Superior temporal gyrus (tissue), 1 donor: ENCODE results near the gene TUBA3C.

Experiments
- DNase-seq: peaks from one replicate; pipeline ENCODE4 v3.0.0-alpha.2; 2016; ENCODE audit errors: extremely low spot score

TUBA3C gene

DNA sequence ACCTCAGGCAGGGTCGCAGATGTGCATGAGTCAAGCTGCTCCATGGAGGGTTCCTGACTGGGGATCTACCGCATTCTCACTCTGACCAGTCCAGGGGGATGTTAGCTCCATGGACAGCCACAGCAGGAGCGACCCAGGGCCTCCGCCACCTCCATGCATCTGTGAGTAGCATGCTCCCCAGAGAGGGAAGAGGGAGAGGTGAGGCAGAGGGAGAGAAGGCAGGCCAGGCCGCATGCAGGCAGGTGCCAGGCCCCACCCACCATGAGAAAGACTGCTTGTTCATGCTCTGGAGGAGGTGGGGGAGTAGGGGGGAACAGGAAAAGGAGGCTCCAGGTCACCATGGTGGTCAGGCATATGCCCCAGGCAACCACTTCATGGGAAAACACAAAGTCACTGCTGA is 20.3 kb downstream of the TUBA3C start:
- no peak for DNase-seq

DNA sequence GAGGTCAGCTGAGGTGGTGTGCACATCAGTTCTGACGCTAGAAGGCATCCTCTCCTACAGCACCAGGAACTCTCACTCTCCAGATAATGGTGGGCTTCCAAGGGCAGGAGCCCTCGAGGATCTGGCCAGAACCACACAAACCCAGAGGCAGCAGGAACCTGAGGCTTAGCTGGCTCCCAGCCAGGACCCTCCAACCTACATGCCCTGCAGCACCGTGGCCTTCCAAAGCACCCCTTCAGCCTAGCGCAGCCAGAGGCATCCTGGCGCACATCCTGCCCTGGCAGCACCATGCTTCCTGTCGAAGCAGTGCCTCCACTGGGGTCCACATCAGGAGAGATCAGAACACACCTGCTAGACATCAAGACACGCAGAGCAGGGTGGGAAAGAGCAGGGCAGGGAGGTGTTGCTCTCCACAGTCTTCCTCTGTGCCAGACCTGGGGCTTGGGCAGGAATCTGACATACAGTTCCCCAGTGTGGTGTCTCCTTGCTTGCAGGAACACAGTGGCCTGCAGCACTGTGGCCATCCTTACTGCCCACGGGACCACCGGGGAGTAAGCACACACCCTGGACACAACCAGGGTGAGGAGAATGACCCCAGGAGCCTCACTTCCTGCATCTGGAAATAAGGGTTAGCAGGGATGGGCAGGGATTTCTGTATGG is 21.7 kb downstream of the TUBA3C start:
- no peak for DNase-seq

DNA sequence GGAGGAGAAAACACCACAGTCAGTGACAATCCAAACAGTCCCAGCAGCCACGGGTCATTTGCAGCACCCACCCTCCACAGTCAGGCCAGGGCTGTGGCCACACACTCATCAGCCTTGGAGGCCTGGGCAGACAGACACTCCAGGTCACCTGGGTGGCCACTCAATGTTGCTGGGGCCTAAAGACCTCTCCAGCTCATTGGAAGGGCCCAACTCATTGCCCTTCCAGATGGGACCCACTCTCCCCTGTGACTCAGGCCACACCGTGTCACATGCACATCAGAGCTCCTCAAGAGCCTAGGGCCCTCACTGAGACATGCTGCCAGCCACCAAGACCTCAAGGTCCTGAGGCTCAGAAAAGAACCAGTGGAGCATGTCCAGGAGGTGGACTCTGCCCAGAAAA is 22.4 kb downstream of the TUBA3C start:
- no peak for DNase-seq

DNA sequence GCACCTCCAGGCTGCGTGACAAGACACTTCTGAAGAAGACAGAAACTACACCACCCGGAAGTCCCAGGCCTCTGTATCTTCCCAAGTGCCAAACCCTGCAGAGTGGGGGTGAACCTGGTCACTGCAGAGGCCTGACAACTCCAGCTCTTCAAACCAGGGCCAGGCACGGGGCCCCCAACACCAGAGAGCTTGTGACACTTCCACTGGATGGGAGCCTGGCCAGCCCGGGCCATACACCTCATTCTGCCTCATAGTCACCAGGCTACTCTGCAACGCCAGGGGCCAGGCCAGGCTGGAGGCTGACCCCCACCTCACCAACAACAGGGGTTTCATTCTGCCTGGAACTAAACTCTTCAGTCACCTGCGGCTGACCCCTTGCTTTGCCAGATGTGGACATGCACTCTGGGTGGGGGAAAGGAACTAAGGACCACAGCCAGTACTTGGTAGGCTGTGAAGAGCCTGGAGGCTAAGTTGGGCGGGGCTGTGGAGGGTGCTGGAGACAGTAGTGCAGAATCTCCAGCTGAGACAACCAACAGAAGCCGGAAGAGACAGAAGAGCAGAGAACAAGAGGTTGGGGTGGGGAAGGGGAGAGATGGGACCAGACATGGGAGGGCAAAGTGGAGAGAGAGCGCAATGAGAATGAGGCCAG is 23.0 kb downstream of the TUBA3C start:
- no peak for DNase-seq

DNA sequence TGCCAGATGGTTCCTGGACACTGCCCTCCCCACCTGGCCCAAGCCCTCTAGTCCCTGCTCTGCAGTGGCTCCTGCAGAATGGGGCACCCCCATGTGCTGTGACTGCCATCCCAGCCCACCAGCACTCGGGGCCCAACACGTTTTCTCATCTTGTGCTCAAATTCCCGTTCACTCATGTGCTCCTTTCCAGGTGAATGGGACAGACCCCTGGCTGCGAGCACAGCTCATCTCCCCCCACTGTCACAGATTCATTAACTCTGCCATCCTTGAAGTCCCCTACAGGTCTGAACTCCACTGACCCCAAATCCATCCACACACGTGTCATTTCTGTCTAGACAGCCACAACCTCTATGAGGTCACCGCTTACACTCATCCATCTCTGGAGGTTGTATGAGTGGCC is 23.6 kb downstream of the TUBA3C start:
- DNase-seq, result no peak

DNA sequence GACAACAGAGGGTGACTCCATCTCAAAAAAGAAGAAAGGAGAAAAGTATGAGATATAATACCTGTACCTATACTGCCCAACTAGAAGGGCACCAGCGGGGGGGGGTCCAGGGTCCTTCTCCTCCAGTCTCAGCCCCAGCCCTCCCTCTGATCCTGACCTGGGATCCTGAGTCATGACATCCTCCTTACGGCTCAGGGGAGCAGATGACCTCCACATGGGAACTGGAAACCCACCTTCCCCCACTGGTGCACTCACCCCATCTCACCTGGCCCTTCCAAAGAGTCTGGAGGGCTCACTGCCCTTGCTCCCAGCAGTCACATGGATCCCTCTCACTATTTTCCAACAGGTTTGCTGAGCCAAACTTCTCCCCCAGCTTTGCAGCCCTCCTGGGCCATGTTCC is 24.2 kb downstream of the TUBA3C start:
- DNase-seq, result no peak

DNA sequence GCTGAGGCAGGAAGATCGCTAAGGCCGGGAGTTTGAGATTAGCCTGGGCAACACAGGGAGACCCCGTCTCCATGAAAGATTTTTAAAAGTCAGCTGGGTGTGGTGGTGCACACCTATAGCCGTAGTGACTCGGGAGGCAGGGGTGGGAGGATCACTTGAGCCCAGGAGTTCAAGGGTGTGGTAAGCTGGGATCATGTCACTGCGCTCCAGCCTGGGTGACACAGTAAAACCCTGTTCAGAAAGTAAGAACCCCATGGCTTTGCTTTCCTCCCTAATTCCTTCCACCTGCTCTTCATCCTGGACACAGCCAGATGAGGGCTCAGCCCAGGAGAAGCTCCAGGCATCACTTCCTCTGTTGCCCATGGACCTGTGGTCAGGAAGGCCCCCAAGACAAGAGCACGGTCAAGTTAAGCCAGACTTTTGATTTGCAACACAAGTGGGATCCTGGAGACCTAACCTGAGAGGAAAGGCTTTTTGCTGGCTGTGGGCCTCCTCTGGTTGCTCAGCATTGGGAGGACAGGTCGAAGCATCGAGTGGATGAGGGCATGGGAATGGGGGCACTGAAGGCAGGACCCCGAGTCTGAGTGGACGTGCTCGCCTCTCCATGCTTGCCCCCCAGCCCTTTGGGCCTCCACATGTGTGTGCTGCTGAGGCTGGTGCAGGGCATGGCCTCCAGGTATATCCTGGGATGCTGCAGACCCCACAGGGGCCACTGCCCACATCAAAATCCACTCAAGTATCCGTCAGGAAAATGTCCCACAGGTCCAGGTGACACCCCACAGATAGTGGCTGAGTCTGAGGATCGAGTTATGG is 25.4 kb downstream of the TUBA3C start:
- DNase-seq, result no peak

DNA sequence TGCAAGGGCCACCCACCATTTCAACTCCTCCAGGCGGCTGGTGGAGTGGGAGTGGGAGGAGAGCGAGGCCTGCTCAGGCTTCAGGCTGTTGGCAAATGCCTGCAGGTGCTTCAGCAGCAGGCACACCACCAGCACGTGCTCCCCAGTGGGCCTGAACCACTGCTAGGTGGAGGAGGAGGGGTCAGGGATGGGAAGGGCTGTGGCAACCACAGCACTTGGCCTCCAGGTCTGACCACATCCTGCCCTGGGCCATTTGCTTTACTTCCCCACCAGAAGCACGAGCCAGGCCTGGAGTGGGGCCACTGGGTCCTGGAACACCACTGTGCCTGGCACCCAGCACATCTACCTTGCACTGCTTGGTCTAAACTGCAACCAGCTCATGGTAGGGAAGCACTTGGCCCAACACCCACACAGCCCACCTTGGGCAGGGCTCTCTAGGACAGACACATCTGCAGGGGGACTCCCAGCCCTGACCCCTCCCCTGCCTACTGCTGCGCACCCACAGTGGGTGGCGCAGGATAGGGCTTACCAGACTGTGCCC is 26.2 kb downstream of the TUBA3C start:
- DNase-seq, result no peak

DNA sequence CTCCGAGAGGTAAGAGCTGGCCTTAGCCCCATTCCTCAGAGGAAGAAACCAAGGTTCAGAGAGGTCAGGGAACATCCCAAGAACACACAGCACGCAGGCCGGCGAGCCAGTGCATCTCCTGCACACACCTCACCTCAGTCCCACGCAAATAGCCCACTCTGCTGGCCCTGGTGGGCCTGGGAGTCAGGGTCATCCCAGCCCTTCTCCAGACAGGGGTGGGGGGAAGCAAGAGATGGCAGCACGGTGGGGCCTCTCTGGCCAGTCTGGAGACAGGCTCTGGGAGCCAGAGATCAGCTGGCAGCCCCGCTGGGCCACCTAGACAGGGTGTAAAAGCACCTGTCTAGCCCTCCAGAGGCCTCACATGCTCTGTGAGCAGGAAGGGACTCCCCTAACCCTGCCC is 26.8 kb downstream of the TUBA3C start:
- no peak for DNase-seq

DNA sequence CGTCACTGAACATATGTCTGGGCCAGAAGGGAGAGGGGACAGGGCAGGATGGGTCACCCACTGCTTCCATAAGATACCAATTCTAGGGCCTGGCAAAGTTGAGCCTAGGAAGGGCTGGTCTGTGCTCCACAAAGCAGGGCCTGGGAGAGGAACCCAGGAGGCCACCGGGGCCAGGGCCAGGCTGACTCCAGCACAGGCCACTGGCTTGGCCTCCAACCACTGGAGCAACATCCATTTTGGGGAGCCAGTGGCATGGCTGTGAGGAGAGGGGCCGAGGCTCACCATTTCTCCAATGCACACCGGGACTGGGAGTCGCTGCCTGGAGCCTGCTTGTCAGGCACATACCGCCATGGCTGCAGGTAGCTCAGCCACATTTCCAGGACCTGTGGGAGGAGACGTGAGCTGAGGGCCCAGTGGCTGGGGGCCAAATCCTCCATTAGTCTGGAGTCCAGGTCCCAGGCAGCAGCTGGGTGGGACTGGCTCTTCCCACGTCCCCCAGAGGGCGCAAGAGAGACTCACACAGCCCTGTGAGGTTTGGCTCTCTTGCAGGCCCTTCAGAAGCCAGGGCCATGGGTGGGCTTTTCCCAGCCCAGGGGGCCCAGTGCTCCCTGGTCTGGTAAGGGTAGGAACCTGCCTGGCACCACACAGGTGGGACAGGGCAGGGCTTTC is 27.7 kb downstream of the TUBA3C start:
- no peak for DNase-seq

DNA sequence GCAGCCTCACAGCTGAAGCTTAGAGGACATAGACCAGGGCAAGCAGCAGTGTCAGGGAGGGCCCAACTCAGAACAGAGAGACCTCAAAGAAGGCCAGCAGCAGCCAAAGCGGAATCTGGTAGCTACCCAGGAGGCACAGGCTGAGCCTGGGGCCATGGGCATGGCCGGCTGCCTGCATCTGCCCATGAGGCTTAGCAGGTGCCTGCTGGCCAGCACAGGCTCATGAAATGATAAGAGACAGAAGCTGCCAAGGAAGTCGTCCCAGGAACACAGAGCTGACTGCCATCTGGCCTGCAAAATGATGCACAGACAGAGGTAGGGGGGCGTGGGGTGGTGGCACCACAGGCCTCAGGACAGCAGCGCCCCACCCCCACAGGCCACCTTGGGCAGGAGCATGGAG is 29.2 kb downstream of the TUBA3C start:
- DNase-seq, result no peak

DNA sequence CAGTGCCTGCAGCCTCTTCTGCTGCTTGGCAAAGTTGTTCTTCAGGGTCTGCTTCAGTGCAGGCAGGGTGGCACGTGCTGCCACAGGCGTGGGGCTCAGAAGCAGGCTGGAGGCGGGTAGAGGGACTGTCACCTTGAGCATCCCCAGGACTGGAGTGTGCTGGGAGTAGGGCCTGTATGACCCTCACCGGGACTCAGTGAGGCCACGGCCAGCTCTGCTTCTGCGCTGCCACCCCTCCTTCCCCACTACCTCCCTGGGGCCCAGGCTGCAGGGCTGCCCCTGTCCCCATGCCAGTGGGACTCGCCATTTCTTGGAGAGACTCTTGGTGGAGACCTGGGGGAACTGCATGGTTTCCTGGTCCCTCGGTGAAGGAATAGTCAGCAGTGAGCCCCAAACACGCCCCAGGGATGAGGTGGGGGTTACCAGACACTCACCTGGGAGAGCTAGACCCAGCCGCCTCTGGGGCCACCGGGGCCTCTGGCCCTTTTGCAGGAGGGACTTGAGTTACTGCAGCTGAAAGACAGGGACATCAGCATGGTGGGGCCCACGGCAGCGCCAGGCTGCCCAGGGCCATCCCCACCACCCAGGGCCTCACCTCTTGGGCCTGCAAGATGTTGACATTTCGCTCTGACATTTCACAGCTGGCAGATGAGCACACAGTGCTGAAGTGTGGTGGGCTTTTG is 29.9 kb downstream of the TUBA3C start:
- no peak for DNase-seq

DNA sequence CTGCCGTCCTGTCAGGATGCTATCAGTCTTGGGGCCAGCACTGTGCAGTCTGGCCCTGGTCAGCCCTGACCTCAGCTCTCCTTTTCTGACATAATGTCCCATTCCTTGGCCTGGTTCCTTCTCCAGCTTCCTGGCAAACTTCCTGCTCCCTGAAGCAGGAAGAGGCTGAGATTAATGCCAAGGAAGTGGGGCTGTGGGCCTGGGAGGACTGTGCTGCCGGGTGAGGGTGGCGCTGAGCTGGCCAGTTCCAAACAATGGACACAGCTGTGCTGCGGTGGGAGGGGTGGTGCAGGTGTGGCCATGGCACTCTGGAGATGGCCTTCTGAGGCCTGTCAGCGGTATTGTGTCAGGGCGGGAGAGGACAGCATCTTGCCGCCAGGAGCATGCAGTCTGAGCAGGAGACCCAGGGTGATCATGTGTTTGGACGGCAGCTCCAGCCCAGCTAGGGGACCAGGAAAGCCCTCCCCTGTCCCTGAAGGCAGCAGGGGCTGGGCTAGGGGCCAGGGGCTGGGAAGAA is 30.9 kb downstream of the TUBA3C start:
- DNase-seq, result no peak

DNA sequence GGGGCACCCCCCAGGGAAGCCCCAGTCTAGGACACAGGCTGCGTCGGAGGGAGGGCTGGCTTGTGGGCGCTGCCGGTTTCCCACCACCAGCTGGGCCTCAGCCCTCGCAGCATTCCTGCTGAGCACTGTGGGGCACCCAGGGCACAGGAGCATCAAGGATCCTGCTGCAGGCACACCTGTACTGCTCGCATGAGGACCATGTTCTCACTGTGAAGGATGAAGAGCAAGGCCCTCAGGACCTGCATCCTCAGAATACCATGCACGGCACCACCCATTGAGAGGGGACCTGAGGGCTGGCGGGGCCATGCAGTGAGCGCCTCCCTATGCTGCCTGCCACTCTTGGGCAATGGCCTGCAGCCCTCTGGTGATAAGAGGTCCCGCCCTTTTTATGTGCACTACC is 31.4 kb downstream of the TUBA3C start:
- DNase-seq, result no peak

DNA sequence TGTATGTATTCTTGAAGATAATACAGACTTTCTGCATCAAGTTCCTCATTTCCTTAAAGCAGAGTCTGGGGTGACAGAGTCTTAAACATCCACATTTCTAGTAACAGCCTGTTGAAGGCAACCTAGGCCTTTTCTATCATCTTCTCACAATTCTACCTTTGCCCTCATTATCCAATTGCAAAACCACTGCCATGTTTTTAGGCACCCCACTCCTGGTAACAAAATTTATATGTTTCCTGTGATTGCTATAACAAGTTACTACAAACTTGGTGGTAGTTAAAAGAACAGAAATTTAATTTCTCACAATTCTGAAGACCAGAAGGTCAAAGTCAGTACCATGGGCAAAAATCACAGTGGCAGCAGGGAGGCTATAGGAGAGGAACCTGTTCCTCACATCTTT is 33.1 kb downstream of the TUBA3C start:
- DNase-seq, result no peak
